ENCODE results near the gene CCL4L2.
"Not testable (repeated sequence)": the region's sequence is repeated elsewhere in the genome, so short reads cannot be mapped to it uniquely, and the experiment has no call there.

Gene CCL4L2

DNA sequence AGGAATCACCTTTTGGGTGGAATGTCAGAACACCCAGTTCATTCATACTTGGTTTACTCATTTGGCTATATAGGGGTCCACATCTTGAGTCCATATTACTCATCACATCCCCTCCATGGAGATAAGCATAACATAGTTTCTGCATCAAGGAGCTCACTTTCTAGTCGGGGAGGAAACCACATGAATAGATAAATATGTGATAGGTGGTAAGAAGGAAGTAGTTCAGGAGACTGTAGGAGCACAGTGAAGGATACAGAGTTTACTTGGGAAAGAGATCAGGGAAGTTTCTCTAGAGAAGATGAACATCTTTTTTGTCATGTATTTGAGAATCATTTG, 4.4 kb upstream of the CCL4L2 start:
- Mint-ChIP-seq H3K27ac (peak overlapping the region; percentile 12), H3K4me1 (peaks cover 70% of the 10 kb centered on the region)
- not testable (repeated sequence) for H3K9me3 Mint-ChIP-seq

DNA sequence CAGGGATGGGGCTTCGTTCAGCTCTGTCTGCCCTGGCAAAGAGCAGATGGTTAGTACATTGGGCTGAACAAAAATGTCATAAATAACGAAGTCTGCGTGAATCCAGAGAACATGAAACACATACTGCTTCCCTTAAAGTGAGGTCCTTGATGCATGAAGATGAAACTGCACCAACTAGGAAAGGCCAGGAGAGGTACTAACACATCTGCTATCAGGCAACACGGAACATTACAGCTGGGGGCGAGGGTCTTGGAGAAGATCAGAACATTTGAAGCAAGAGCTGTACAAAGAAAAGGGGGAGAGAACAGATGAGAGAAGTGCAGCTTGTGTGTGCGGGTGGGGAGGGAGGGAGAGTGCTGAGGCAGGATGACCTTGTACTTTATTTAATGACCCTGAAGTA, 3.5 kb upstream of the CCL4L2 start:
- Mint-ChIP-seq H3K4me1 (peaks cover 70% of the 10 kb centered on the region), H3K36me3 (peaks cover 18% of the 10 kb centered on the region), H3K27ac (peak overlapping the region; percentile 12)
- ATAC-seq; DNase-seq (ENCODE audit: low spot score in 2 of 2); H3K9me3 Mint-ChIP-seq; H3K4me3 Mint-ChIP-seq: not testable (repeated sequence)

More for the DNA sequence above, 4.4 kb upstream of the CCL4L2 start:
- not testable (repeated sequence) for DNase-seq (ENCODE audit: low spot score in 2 of 2); H3K36me3 Mint-ChIP-seq
- H3K4me3 Mint-ChIP-seq, result peak overlapping the region; percentile 26
- ATAC-seq, result peak; percentile 71

DNA sequence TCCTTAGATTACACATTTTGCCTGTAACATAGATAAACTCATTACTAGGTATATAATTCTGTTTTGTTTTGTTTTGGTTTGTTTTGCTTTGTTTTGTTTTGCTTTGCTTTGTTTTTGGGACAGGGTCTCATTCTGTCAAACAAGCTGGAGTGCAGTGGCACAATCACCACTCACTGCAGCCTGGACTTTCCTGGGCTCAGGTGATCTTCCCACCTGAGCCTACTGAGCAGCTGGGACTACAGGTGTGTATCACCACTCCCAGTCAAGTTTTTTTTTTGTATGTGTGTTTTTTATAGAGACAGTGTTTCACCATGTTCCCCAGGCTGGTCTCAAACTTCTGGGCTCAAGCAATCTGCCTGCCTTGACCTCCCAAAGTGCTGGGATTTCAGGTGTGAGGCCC, 1.3 kb upstream of the CCL4L2 start:
- H3K4me3 Mint-ChIP-seq, result no peak overlapping the region
- ATAC-seq, result no peak
- H3K36me3 Mint-ChIP-seq, result peaks cover 28% of the 10 kb centered on the region
- H3K27ac Mint-ChIP-seq, result peak overlapping the region; percentile 69
- DNase-seq (ENCODE audit: low spot score in 2 of 2), result no peak
- no peaks in the 10 kb centered on the region for H3K9me3 Mint-ChIP-seq
- peaks cover 77% of the 10 kb centered on the region for H3K4me1 Mint-ChIP-seq

DNA sequence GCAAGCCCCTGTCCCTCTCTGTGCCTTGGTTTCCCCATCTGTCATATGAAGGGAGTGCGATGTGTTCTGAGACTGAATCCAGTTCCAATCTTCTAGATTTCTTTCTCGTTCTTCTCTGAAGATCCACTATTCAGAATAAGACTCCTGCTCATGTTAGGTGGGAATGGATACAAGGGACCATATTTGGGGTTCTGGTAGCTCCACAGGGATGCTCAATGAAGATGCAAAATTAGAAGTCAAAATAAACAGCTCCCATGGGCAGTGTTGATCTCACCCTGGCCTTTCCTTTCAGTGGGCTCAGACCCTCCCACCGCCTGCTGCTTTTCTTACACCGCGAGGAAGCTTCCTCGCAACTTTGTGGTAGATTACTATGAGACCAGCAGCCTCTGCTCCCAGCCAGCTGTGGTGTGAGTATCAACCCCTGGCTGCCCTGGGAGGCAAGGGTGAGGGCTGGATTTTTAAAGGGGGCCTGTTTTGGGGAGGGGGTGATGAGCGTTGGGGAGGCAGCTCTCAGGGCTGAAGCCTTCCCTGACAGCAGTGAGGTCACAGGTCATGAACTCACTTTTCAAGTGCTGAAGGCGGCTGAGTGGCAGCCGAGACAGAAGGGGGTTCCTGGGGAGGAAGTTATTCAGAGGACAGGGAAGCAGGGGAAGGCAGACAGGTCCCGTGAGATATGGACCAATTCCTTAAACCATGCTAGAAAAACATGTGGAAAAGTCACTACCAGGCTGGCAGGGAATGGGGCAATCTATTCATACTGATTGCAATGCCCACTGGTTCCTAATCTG, 815 bp downstream of the CCL4L2 start:
- ATAC-seq (peak; percentile 62), DNase-seq (ENCODE audit: low spot score in 2 of 2) (peak in 1 of 2 donors; percentile 60)
- Mint-ChIP-seq H3K4me3 (peak overlapping the region; percentile 85), H3K27ac (peak overlapping the region; percentile 98), H3K4me1 (peaks cover 76% of the 10 kb centered on the region), H3K36me3 (peaks cover 28% of the 10 kb centered on the region)
- not testable (repeated sequence) for H3K9me3 Mint-ChIP-seq

DNA sequence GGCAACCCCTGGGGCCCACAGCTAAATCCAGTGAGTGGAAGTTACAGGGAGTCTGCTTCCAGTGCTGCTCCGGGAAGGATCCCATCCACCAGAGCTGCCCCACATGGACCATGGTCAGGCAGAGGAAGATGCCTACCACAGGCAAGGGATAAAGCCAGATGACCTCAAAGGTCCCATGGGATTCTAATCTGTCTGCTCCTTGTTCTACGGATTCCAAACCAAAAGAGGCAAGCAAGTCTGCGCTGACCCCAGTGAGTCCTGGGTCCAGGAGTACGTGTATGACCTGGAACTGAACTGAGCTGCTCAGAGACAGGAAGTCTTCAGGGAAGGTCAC, 1.4 kb downstream of the CCL4L2 start:
- Mint-ChIP-seq H3K9me3 (peaks cover 2% of the 10 kb centered on the region), H3K36me3 (peaks cover 28% of the 10 kb centered on the region), H3K4me3 (peak overlapping the region; percentile 85), H3K27ac (peak overlapping the region; percentile 98), H3K4me1 (peaks cover 70% of the 10 kb centered on the region)
- ATAC-seq (no peak), DNase-seq (ENCODE audit: low spot score in 2 of 2) (no peak)

DNA sequence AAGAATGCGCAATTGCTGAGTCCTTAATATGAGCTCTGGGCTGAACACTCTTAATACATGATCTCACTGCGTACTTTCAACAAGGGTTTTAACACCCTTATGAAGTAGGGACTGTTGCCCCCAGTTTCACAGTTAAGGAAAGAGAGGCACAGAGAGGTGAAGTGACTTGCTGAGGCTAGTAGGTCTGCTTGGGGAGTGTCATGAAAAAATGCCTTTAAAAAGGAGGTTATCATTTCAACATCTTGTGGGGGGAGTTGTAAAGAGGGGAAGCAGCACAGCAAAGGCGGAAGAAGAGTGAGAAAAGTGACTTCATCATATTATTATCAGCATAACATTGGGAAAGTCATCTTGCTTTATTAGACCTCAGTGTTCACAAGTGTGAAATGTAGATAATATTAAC, 2.1 kb downstream of the CCL4L2 start:
- Mint-ChIP-seq H3K4me1 (peaks cover 66% of the 10 kb centered on the region), H3K27ac (peak overlapping the region; percentile 98), H3K36me3 (peaks cover 28% of the 10 kb centered on the region), H3K9me3 (peaks cover 2% of the 10 kb centered on the region), H3K4me3 (peak overlapping the region; percentile 85)
- ATAC-seq, result no peak
- DNase-seq (ENCODE audit: low spot score in 2 of 2), result no peak

DNA sequence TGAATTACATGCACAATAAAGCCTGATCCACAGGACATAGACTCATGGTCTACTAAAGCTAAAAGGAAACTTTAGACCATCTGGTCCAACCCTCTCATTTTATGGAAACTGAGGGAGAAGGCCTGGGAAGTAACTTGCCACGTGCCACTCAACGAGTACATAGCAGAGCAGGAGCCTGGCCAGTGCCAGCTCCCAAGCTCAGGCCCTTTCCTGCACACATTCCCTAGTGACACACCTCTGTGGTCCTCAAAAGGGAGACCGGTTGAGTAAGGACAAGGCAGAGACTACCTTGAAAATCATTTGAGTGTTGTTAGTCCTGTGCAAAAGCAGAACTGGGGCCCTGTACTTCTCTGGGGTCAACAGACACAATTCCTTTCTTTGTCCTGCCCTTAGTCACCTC, 2.8 kb downstream of the CCL4L2 start:
- DNase-seq (ENCODE audit: low spot score in 2 of 2) (no peak), ATAC-seq (no peak)
- H3K36me3 Mint-ChIP-seq, result peaks cover 28% of the 10 kb centered on the region
- peak overlapping the region; percentile 85 for H3K4me3 Mint-ChIP-seq
- H3K27ac Mint-ChIP-seq, result peak overlapping the region; percentile 98
- H3K9me3 Mint-ChIP-seq, result peaks cover 5% of the 10 kb centered on the region
- H3K4me1 Mint-ChIP-seq, result peaks cover 66% of the 10 kb centered on the region

DNA sequence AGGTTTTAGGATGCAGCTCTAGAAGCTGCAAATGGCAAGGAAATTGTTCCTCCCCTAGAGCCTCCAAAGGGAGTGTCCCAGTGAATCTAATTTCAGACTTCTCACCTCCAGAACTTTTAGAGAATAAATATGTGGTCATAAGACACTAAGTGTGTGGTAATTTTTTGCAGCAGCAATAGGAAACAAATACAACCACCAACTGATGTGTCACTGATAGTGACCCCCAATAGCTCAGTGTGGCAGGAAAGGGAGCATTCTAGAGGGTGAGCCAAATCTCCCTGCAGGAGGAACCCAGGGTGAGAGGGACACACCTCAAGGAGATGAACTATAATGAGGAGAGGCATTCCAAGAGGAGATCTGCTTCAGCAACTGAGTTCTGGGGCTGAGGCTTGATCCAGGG, 4.1 kb downstream of the CCL4L2 start:
- H3K9me3 Mint-ChIP-seq, result peaks cover 10% of the 10 kb centered on the region
- no peak overlapping the region for H3K4me3 Mint-ChIP-seq
- H3K36me3 Mint-ChIP-seq, result peaks cover 28% of the 10 kb centered on the region
- ATAC-seq (no peak), DNase-seq (ENCODE audit: low spot score in 2 of 2) (no peak)
- peaks cover 59% of the 10 kb centered on the region for H3K4me1 Mint-ChIP-seq
- peak overlapping the region; percentile 23 for H3K27ac Mint-ChIP-seq

DNA sequence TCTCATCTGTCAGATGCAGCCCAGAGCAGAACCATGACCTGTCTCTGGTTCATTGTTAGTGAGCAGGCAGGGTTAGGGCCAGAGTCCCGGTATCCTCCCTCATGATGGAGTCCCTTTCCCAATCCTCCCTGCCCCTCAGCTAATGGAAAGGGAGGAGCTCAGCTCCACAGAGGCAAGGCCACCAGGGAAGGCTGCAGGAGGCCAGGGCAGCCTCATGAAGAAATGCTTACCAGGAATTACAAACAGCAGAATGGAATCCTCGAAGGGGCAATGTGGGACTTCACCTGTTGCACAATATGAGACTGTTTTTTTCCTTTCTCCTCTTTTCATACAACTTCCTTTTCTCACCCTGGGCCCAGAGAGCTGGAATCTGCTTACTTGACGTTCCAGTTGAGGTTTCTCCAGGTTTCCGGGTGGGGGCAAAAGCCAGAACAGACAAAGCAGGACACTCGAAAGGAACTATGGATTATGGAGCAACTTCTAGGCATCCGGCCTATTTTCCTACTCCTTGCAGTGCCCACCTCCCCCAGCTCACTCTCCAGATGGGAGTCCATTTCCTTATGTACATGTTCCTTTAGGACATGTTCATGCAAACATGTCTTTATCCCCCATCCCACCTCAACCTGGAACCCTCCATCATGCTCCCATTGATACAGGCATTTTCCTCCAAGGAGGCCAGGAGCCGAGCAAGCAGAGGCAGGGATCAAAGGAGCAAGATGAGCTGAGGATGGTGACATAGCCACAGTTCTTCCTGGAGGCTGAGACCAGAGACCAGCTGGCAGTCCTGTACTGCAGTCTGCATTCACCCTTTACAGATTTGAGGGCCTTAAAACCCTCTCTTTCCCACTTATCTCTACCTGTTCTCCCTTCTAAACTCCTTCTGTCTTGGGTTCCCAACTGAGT, 4.8 kb downstream of the CCL4L2 start:
- not testable (repeated sequence) for DNase-seq (ENCODE audit: low spot score in 2 of 2); ATAC-seq; H3K9me3 Mint-ChIP-seq; H3K4me3 Mint-ChIP-seq
- H3K4me1 Mint-ChIP-seq, result peaks cover 52% of the 10 kb centered on the region
- peaks cover 27% of the 10 kb centered on the region for H3K36me3 Mint-ChIP-seq
- peak overlapping the region; percentile 23 for H3K27ac Mint-ChIP-seq

DNA sequence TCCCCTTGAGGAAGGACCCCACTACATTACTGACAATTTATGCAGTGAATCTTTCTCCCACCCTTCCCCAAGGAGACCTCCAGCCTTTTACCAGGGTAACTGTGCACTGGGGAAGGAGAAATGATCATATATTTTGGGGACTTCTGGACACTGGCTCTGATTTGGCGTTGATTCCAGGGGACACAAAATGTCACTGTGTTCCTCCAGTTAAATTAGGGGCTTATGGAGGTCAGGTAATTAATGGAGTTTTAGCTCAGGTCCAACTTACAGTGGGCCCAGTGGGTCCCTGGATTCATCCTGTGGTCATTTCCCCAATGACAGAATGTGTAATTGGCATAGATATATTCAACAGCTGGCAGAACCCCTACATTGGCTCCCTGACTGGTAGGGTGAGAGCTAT, 8.7 kb downstream of the CCL4L2 start:
- ATAC-seq; H3K36me3 Mint-ChIP-seq; H3K27ac Mint-ChIP-seq; H3K9me3 Mint-ChIP-seq; H3K4me3 Mint-ChIP-seq; DNase-seq (ENCODE audit: low spot score in 2 of 2): not testable (repeated sequence)
- H3K4me1 Mint-ChIP-seq, result peaks cover 21% of the 10 kb centered on the region

DNA sequence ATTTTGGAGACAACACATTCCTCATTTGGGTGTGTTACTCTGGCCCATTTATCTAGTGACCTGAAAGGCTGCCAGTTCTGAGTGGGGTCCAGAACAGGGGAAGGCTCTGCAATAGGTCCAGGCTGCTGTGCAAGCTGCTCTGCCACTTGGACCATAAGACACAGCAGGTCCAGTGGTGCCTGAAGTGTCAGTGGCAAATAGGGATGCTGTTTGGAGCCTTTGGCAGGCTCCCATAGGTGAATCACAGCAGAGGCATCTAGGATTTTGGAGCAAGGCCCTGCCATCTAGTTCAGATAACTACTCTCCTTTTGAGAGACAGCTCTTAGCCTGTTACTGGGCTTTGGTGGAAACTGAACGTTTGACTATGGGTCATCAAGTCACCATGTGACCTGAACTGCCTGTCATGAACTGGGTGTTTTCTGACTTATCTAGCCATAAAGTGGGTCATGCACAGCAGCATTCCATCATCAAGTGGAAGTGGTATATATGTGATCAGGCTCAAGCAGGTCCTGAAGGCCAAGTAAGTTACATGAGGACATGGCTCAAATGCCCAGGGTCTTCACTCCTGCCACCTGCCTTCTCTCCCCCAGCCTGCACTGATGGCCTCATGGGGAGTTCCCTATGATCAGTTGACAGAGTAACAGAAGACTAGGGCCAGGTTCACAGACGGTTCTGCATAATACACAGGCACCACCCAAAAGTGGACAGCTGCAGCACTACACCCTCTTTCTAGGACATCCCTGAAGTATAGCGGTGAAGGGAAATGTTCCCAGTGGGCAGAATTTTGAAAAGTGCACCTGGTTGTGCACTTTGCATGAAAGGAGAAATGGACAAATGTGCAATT, 10.1 kb downstream of the CCL4L2 start:
- H3K36me3 Mint-ChIP-seq; ATAC-seq; H3K9me3 Mint-ChIP-seq; DNase-seq (ENCODE audit: low spot score in 2 of 2); H3K4me3 Mint-ChIP-seq; H3K4me1 Mint-ChIP-seq: not testable (repeated sequence)
- H3K27ac Mint-ChIP-seq, result peak overlapping the region; percentile 29

DNA sequence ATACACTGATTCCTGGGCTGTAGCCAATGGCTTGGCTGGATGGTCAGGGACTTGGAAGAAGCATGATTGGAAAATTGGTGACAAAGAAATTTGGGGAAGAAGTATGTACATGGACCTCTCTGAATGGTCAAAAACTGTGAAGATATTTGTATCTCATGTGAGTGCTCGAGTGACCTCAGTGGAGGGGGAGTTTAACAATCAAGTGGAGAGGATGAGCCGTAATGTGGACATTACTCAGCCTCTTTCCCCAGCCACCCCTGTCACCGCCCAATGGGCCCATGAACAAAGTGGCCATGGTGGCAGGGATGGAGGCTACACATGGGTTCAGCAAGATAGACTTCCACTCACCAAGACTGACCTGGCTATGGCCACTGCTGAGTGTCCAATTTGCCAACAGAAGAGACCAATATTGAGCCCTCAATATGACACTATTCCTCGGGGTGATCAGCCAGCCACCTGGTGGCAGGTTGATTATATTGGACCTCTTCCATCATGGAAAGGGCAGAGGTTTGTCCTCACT, 10.8 kb downstream of the CCL4L2 start:
- H3K9me3 Mint-ChIP-seq; H3K4me3 Mint-ChIP-seq; H3K4me1 Mint-ChIP-seq; H3K36me3 Mint-ChIP-seq; ATAC-seq; DNase-seq (ENCODE audit: low spot score in 2 of 2): not testable (repeated sequence)
- H3K27ac Mint-ChIP-seq, result peak overlapping the region; percentile 29

DNA sequence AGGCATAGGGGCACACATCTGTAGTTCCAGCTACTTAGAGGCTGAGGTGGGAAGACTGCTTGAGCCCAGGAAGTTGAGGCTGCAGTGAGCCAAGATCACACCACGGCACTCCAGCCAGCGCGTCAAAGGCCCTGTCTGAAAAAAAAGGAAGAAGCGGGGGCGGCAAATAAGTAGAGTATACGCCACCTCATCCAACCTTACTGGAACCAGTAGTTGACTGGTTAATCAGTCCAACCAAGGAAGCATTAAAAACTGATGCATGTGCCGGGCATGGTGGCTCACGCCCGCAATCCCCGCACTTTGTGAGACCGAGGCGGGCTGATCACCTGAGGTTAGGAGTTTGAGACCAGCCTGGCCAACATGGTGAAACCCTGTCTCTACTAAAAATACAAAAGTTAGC, 12.1 kb downstream of the CCL4L2 start:
- not testable (repeated sequence) for H3K4me3 Mint-ChIP-seq; H3K36me3 Mint-ChIP-seq; H3K9me3 Mint-ChIP-seq; H3K4me1 Mint-ChIP-seq; DNase-seq (ENCODE audit: low spot score in 2 of 2); H3K27ac Mint-ChIP-seq; ATAC-seq

DNA sequence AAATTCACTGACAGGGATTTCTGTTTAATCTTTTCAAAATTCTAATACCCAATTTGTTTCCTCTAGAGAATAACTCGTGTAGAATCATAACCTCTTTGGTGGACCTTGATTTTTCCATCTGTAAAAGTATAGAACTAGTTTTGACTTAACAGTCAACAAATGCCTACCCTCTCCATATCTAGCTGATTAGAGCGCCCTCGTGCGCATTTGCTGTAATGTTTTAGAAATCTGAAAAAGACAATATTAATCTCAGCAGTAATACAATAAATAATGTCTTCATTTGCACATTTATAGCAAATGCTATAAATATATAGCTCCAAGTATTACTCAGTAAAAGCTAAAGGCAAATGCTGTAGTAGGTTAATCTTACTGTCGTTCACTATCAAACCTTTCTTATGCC, 18.8 kb downstream of the CCL4L2 start:
- H3K27ac Mint-ChIP-seq, H3K4me3 Mint-ChIP-seq, H3K9me3 Mint-ChIP-seq, H3K36me3 Mint-ChIP-seq, ATAC-seq, H3K4me1 Mint-ChIP-seq: not testable (repeated sequence)
- DNase-seq (ENCODE audit: low spot score in 2 of 2), result peak in 1 of 2 donors; percentile 55

DNA sequence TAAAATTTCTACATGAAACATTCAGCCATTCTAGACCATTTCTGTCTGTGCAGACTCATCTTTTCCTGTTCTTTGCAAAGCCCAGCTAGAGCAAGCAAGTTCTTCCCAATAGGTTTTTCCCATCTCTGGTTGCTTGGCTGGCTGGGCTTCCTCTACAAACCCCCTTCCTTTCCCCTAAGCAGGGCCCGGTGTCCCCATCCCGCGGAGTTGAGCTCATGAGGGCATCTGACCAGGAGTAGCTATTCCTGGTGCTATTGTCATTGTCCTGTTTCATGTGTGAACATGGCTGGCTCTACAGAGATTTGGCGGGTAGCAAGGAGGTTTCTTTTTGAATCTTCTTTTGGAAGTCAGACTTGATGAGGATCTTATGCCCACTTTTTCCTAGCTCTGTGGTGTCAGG, 31.2 kb downstream of the CCL4L2 start:
- not testable (repeated sequence) for H3K27ac Mint-ChIP-seq; ATAC-seq; DNase-seq (ENCODE audit: low spot score in 2 of 2); H3K4me3 Mint-ChIP-seq; H3K9me3 Mint-ChIP-seq; H3K4me1 Mint-ChIP-seq; H3K36me3 Mint-ChIP-seq
